Measurements from ENCODE around the gene TELO2.
A peak's percentile ranks its signal among the peaks of the same experiment; 100 is the strongest.

Gene TELO2

GRCh38 chr16:1492082-1492922 is 858 bp upstream of the TELO2 start:
- in situ Hi-C loops (cut with HindIII; ENCODE audit: low pct_ligation_motif_present, low pct_unique_long_range_greater_than_20kb, low sequenced_read_pairs): no loop called here

GRCh38 chr16:1493746-1494094 is 560 bp downstream of the TELO2 start:
- in situ Hi-C loops (cut with HindIII; ENCODE audit: low pct_ligation_motif_present, low pct_unique_long_range_greater_than_20kb, low sequenced_read_pairs): no loop called here
- DNase-seq: peak; percentile 48

More at GRCh38 chr16:1492082-1492922, 858 bp upstream of the TELO2 start:
- no peak for DNase-seq

DNA sequence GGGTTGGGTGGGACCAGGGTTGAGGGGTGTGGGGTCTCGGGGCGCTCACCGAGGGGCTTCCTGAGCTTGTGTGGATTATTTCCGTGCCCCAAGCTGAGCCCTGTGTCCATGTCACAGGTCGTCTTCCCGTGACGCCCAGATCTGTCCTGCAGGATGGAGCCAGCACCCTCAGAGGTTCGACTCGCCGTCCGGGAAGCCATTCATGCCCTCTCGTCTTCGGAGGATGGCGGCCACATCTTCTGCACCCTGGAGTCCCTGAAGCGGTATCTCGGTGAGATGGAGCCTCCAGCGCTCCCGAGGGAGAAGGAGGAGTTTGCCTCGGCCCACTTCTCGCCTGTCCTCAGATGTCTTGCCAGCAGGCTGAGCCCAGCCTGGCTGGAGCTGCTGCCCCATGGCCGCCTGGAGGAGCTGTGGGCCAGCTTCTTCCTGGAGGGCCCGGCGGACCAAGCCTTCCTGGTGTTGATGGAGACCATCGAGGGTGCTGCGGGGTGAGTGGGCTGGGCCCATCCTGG is 1.0 kb downstream of the TELO2 start:
- in situ Hi-C loops (cut with HindIII; ENCODE audit: low pct_ligation_motif_present, low pct_unique_long_range_greater_than_20kb, low sequenced_read_pairs): no loop called here
- peak; percentile 40 for DNase-seq

- DNase-seq: no peak
- in situ Hi-C loops (cut with HindIII; ENCODE audit: low pct_ligation_motif_present, low pct_unique_long_range_greater_than_20kb, low sequenced_read_pairs): no loop called here
These were observed 1.6 kb downstream of the TELO2 start for GRCh38 chr16:1494711-1495110.

DNA sequence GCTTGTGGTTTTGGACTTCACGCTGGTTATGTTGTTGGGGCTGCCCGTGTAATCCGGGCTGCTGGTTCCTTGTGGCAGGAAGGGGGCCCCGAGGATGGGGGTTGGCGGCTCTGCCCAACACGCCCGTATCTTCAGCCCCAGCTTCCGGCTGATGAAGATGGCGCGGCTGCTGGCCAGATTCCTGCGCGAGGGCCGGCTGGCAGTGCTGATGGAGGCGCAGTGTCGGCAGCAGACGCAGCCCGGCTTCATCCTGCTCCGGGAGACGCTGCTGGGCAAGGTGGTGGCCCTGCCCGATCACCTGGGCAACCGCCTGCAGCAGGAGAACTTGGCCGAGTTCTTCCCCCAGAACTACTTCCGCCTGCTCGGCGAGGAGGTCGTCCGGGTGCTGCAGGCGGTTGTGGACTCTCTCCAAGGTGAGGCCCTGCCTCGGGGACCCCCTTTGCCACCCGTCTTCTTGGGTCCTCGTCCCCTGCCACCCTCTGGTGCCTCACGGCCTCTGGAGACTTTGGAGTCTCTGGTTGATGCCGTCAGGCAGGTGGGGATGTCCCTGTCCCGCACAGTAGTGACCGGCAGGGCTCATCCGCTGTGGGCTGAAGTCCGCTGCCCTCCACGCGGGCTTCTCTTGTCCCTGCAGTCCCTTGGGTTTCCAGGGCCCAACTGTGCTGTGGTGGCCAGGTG is 2.2 kb downstream of the TELO2 start:
- no peak for DNase-seq
- in situ Hi-C loops (cut with HindIII; ENCODE audit: low pct_ligation_motif_present, low pct_unique_long_range_greater_than_20kb, low sequenced_read_pairs): no loop called here

DNA sequence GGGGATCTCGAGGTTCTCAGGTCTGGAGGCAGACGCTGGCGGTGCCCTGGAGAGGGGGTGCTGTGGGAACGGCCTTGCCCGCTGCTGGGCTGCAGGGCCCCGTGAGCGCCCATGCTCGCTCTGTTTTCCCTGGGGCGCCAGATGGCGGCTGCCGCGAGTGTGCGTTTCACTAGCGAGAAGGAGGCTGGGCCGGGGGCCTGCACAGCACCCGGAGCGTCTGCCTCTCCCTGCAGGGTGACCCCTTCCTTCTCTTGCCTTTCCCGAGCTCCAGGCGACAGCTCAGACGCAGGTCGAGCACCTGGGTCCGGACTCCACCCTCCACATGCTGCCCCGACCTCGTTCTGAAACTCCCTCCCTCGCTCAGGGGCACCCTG is 2.7 kb downstream of the TELO2 start:
- in situ Hi-C loops (cut with HindIII; ENCODE audit: low pct_ligation_motif_present, low pct_unique_long_range_greater_than_20kb, low sequenced_read_pairs): no loop called here
- DNase-seq: no peak

DNA sequence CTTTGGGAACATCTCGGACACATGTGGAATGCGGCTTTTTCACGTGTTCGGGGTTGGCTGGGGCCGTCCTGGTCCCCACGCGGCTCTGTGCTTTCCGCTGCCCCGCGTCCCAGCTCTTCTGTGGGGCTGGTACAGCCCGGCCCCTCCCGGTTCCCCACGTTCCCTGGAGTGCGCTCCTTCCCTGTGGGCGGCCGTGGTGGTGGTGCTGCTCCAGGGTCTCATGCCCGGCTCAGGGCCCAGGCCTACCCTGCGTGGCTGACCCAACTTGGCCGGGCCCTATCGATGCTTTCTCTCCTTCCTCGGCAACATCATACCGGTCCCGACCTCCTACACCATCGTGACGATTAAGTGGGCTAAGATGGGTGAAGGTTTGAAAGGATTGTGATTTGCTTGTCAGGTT is 3.3 kb downstream of the TELO2 start:
- in situ Hi-C loops (cut with HindIII; ENCODE audit: low pct_ligation_motif_present, low pct_unique_long_range_greater_than_20kb, low sequenced_read_pairs): no loop called here
- no peak for DNase-seq

DNA sequence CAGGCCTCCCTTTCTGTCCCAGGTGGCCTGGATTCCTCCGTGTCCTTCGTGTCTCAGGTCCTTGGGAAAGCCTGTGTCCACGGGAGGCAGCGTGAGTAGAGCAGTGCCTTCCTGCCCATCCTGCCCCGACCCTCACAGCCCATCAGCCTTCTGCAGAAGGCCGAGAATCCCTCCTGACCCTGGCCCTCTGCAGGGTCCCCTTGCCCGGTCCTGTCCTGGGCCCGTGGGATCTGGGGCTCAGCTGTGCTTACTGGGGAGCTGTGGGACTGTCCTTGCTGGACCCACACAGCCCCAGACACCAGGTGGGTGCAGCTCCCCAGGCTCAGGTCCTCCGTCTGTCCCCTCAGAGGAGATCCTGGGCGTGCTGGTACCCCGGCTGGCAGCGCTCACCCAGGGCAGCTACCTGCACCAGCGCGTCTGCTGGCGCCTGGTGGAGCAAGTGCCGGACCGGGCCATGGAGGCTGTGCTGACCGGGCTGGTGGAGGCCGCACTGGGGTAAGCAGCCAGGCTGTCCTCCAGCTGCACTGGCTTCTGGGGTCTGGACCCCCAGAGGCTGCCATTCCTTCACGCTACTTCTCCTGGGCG is 3.9 kb downstream of the TELO2 start:
- in situ Hi-C loops (cut with HindIII; ENCODE audit: low pct_ligation_motif_present, low pct_unique_long_range_greater_than_20kb, low sequenced_read_pairs): no loop called here
- no peak for DNase-seq

- in situ Hi-C loops (cut with HindIII; ENCODE audit: low pct_ligation_motif_present, low pct_unique_long_range_greater_than_20kb, low sequenced_read_pairs): no loop called here
- DNase-seq: no peak
These were observed 5.9 kb downstream of the TELO2 start for GRCh38 chr16:1498899-1499676.

DNA sequence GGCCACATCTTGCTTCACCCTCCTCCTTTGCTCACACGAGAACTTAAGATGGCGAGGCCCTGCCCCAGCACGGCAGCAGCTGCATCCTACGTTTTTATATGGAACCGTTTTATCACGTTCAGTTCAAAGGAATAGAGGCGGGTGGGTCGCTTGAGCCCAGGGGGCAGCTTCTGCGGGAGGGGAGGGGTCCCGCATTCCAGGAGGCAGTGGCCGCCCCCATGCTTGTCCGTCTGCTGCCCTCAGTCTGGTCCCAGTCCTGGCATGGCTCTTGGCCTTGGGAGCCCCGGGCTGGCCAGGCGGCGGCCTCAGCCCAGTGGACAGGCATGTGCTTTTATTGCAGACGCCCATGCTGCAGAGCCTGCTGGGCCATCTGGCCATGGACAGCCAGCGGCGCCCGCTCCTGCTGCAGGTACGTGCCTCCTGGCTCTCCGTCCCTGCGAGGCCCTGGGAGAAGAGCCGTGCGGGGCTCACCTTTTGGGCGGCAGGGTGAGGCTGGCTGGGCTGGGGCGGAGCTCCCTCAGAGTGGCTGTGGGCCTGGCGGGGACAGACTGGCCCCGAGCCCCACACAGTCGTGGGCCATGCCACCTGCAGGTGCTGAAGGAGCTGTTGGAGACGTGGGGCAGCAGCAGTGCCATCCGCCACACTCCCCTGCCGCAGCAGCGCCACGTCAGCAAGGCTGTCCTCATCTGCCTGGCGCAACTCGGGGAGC is 6.8 kb downstream of the TELO2 start:
- in situ Hi-C loops (cut with HindIII; ENCODE audit: low pct_ligation_motif_present, low pct_unique_long_range_greater_than_20kb, low sequenced_read_pairs): no loop called here
- DNase-seq: no peak

DNA sequence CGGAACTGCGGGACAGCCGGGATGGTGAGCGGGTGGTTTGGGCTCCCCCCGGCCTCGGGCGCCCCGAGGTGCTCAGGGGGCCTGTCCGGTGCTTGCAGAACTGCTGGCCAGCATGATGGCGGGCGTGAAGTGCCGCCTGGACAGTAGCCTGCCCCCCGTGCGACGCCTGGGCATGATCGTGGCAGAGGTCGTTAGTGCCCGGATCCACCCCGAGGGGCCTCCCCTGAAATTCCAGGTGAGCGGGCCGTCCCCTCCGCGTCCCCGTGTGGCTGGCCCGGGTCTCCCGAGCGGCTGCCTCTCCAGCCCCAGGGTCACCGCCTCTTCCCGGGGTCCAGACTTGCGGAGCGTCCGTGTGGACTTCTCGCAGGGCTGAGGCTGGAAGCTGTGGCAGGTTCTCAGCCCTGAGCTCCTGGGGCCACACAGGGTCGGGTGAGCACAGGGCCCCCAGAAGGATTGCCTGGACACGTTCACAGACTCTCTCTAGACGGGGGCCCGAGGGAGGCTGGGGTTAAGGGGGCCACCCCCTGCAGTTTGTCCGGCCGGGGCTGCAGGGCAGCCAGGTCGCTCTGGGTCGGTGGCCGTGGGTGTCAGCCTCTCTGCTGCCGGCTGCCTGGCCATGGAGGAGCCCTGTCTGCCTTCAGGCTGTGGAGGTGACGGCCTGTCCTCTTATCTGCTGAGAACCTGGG is 7.4 kb downstream of the TELO2 start:
- in situ Hi-C loops (cut with HindIII; ENCODE audit: low pct_ligation_motif_present, low pct_unique_long_range_greater_than_20kb, low sequenced_read_pairs): no loop called here
- no peak for DNase-seq

DNA sequence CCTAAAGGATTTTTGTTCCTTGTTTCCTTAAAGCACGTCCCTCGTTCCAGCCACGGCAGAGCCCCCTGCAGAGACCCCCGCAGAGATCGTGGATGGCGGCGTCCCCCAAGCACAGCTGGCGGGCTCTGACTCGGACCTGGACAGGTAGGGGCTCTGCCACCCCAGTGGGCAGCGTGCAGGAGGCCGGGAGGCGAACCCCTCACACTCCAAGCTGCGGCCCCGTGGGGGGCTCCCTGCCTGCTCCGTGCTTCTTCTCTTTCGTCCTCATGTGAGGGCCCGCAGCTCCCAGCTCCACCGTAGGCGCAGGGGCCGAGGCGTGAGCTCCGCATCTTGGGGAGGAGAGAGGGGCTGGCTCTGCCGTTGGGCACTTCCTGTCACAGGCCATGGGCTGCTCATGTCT is 8.5 kb downstream of the TELO2 start:
- in situ Hi-C loops (cut with HindIII; ENCODE audit: low pct_ligation_motif_present, low pct_unique_long_range_greater_than_20kb, low sequenced_read_pairs): no loop called here

DNA sequence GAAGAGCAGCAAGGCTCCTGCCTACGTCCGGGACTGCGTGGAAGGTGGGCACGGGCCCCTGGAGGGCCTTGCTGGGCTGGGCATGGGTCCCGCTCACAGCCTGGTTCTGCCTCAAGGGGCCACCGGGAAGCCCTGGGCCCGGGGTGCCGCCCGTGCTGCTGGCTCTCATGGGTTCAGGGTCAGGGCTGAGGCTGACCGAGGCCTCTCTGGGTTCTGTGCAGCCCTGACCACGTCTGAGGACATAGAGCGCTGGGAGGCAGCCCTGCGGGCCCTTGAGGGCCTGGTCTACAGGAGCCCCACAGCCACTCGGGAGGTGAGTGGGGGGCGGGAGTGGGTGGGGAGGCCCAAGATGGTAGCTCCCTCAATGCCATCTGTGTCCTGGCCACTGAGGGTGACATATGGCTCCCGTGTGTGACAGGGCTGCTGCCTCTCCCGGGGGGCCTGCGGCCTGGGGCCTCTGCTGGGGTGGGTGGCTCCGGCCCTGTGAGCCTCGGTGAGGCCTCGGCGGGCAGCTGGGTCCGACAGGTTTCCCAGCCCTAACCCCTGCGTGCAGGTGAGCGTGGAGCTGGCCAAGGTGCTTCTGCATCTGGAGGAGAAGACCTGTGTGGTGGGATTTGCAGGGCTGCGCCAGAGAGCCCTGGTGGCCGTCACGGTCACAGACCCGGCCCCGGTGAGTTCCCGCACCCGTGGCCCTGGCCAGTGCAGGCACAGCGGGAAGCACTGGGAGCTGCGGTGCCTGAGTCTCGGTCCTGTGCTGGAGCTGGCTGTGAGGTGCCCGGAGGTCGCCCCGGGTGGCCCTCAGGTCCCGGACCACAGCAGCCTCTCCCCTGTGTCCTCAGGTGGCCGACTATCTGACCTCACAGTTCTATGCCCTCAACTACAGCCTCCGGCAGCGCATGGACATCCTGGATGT is 9.2 kb downstream of the TELO2 start:
- no peak for DNase-seq
- in situ Hi-C loops (cut with HindIII; ENCODE audit: low pct_ligation_motif_present, low pct_unique_long_range_greater_than_20kb, low sequenced_read_pairs): no loop called here

More for the DNA sequence above, 8.5 kb downstream of the TELO2 start:
- DNase-seq: no peak

- DNase-seq: no peak
- in situ Hi-C loops (cut with HindIII; ENCODE audit: low pct_ligation_motif_present, low pct_unique_long_range_greater_than_20kb, low sequenced_read_pairs): no loop called here
These were observed 10.2 kb downstream of the TELO2 start for GRCh38 chr16:1503110-1503955.

GRCh38 chr16:1505073-1505844 is 12.1 kb downstream of the TELO2 start:
- in situ Hi-C loops (cut with HindIII; ENCODE audit: low pct_ligation_motif_present, low pct_unique_long_range_greater_than_20kb, low sequenced_read_pairs): no loop called here
- DNase-seq: no peak

Measured in ACHN (cell line).